GM21390 (cell line): Measurements from ENCODE around the gene SEMA6C.
"Not testable (repeated sequence)": the region's sequence is repeated elsewhere in the genome, so short reads cannot be mapped to it uniquely, and the experiment has no call there.

Experiments
- ATAC-seq: cut with Tn5 transposase; IDR thresholded peaks from one replicate; pipeline ENCODE4 v1.9.1; 2021; ENCODE audit not compliant: unreplicated experiment

SEMA6C gene

DNA sequence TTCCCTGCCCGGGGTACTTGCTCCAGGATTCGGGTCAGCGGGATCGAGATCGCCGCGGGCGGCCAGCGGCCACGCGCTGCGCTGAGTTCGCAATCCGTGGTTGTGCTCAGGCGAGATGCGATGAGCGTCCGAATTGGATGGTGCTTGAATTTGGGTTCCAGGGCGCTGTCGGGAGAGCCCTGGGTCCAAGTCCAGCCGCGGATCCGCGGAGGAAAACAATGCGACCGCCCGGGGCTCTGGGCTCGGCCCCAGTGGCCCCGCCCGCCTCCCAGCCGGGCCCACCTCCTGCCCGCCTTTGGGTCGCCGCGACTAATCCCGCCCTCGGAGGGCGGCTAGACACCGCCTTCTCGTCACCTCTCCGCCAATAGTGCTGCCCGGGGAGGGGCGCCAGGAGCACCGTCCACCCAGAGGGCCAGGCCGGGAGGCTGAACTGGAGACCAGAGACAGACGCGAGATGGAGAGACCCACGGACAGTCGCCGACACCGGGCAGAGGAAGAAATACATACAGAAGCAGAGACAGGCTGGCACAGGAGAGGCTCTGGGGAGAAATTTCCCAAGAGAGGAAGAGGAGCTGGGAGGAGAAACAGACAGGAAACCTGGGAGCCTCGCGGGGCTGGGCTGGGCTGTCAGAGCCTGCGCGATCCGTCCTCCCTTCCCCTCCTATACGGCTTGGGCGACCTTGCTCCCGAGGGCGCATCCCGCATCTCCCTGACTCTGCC is at the start of gene SEMA6C:
Gene SEMA6C (minus strand): TSS at position 220 of the 720 bp plus-strand sequence. CDS start 4,010 bp downstream, outside the sequence.
- ATAC-seq = peak; percentile 99

DNA sequence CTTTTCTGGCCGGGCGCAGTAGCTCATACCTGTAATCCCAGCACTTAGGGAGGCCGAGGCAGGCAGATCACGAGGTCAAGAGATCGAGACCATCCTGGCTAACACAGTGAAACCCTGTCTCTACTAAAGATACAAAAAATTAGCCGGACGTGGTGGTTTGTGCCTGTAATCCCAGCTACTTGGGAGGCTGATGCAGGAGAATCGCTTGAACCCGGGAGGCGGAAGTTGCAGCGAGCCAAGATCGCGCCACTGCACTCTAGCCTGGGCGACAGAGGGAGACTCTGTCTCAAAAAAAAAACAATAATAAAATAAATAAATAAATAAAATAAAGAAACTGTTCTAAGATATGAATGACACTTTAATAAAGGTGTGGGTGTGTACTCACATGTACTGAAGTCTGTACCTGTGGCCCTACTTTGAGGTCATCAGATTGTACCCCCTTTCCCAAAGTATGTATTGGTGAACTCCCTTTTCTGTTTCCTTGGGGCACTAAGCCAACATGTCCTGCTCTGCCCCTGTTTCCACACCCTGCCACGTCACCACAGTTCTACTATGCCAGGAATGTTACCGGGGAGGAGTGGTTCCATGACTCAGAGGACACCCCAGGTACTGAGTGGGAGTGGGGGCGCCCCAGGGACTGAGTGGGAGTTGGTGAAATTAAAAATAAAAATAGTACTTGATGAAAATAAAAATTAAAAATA is 48.6 kb upstream of the SEMA6C start:
- not testable (repeated sequence) for ATAC-seq

GRCh38 chr1:151193856-151194255 is 47.4 kb upstream of the SEMA6C start:
- ATAC-seq = no peak

DNA sequence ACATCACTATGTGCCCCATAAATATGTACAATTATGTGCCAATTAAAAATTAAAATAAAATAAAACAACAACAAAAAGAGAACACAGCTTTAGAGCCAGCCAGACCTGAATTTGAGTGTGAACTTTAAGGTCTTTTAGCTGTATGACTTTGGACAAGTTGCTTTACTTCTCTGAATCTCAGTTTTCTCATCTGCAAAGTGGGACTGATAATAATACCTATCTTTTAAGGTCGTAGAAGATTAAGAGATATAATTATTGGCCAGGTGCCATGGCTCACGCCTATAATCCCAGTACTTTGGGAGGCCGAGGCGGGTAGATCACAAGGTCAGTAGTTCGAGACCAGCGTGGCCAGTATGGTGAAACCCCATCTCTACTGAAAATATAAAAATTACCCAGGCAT is 46.9 kb upstream of the SEMA6C start:
- ATAC-seq = no peak

GRCh38 chr1:151192047-151192446 is 45.6 kb upstream of the SEMA6C start:
- no peak for ATAC-seq

GRCh38 chr1:151189637-151190445 is 43.4 kb upstream of the SEMA6C start, which contains the start of gene VPS72:
VPS72 (minus strand) TSS chr1:151190197; CDS start chr1:151190121, 76 bp downstream.
- ATAC-seq = peak; percentile 91

- ATAC-seq = not testable (repeated sequence)
Measured at GRCh38 chr1:151188667-151189066, 42.2 kb upstream of the SEMA6C start.

- ATAC-seq = no peak
Measured at GRCh38 chr1:151187205-151187604, 40.8 kb upstream of the SEMA6C start.

DNA sequence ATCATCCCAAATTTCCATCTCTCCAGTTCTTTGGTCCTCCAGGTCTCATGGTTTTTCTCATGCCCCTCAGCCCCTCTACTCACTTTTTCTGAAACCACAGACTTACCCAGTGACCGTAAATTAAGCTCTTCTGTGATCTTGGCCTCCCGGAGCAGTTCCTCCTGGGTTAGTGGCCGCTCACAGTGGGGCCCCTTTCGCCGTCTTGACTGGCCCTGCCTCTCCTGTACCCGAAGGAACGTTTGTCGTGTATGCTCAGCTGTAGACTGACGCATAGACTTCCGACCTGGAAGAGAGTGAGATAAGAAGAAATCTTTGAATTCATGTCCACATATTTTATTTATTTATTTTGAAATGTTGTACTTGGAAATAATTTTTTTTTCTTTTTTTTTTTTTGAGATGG is 37.8 kb upstream of the SEMA6C start:
- ATAC-seq = no peak

- ATAC-seq = no peak
Measured at GRCh38 chr1:151176514-151177045, 30.1 kb upstream of the SEMA6C start.

- no peak for ATAC-seq
Measured at GRCh38 chr1:151175863-151176262, 29.4 kb upstream of the SEMA6C start, which contains the start of gene TMOD4. TMOD4 (minus strand) TSS chr1:151175981; CDS start chr1:151174875, 1,106 bp downstream.

GRCh38 chr1:151175041-151175741 is 28.8 kb upstream of the SEMA6C start:
- no peak for ATAC-seq

GRCh38 chr1:151171190-151171589 is 24.8 kb upstream of the SEMA6C start:
- no peak for ATAC-seq

- ATAC-seq = no peak
Measured at GRCh38 chr1:151167116-151167515, 20.7 kb upstream of the SEMA6C start.

DNA sequence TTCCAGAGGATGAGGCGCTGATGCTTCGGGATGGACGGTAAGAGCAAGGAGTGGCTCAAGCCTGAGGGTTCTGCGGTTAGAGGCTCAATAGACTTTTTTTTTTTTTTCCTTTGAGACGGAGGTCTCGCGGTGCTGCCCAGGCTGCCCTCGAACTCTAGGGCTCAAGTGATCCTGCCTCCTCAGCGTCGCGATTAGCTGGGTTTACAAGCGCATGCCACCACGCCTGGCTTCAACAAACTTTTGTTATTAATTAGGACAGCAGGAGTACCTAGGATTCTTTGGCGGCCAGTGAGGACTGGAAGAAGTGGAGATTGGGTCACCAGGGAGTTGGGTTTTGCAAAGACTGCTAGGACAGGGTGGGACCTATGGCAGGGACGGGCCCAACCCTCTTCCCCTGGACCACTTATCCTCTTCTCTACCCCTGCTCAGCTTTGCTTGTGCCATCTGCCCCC is 20.1 kb upstream of the SEMA6C start:
- no peak for ATAC-seq

DNA sequence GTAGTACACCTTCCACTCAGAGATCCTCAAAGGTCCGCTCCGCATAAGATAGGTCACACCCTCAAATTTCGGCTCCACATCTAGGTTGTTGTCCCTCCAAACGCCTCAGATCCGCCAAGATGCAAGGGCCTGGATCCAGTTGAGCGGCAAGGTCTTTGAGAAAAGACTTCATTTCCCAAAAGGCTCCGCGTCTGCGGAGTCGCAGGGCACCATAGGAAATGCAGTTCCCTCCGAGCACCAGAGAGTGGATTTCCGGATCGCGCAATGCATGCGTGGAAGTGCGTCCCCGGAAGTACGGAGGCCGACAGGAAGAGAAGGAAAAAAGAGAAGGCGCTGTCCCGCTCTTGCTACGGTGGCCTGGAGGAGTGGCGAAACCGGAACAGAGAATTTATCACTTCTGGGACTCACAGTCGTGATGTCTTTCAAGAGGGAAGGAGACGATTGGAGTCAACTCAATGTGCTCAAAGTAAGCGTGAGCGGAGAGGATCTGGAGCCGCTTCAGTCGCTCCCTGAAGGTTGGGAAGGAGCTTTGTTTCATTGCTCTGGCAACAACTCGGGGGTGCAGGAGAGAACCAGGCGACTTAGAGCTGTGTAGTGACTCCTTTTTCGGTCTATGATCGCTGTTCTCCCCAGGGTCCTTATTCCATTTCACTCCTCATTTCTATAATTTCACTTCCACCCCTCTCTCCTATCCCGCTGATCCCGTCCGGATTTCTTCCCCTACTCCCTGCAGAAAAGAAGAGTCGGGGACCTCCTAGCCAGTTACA is 19.5 kb upstream of the SEMA6C start, which contains the start of the genes LYSMD1 and SCNM1:
Gene LYSMD1 (minus strand): TSS at position 165 of the 767 bp plus-strand sequence. CDS start 644 bp downstream, outside the sequence.
Gene SCNM1 (plus strand): TSS at position 407 of the 767 bp plus-strand sequence. CDS start 9 bp downstream, at position 416.
- peak; percentile 81 for ATAC-seq

DNA sequence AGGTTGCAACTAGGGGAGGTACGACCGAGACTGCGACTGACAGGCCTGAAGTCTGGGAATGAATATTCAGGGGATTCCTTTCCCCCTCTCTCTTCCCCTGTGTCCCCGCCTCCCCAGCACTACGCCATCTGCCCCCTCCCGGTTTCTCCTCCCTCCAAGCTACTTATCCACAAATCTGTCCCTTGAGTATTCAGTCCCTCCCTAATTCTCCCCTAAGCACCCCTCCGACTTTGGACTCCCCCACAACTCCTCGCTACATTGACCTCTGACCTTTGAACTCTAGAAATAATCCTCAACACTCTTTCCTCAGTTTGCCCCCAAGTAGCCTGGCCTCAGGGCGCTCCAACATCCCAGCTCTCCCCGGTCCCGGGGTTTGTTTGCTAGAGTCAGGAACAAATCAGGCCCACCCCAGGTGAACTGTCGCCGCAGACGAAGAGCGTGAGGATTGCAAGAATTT is 18.9 kb upstream of the SEMA6C start:
- ATAC-seq = peak; percentile 5

GRCh38 chr1:151164732-151165280 is 18.4 kb upstream of the SEMA6C start:
- ATAC-seq = no peak

GRCh38 chr1:151159373-151159772 is 12.9 kb upstream of the SEMA6C start:
- no peak for ATAC-seq
